Activated naive CD4-positive, alpha-beta T cell treated with anti-CD3 and anti-CD28 coated beads for 36 hours (primary cell): ENCODE measurements around the gene FLACC1. TPM values are rescaled to one million over a fixed set of nuclear protein-coding genes. Genes with fewer than 3 reads are reported as not detected.

Experiments
- CTCF ChIA-PET: fragments of 350-600 bp; sonication (Branson Sonifier 250); formaldehyde crosslinking; loops from one replicate; lab custom pipeline; 2021; ENCODE audit warnings: antibody characterized with exemption; lab: Charles Lee
- DNase-seq: peaks from one replicate; pipeline ENCODE4 v3.0.0-alpha.2; 2020
- H3K27ac Mint-ChIP-seq: one replicate; pipeline ENCODE4 v1.8.0; 2021; ENCODE audit warnings: mild to moderate bottlenecking, mixed read lengths
- H3K27me3 Mint-ChIP-seq: one replicate; pipeline ENCODE4 v1.8.0; 2021; ENCODE audit warnings: low read depth, mixed read lengths
- H3K36me3 Mint-ChIP-seq: one replicate; pipeline ENCODE4 v1.8.0; 2021; ENCODE audit warnings: low read depth, mixed read lengths
- H3K4me1 Mint-ChIP-seq: one replicate; pipeline ENCODE4 v1.8.0; 2021; ENCODE audit warnings: low read depth, mixed read lengths
- H3K4me3 Mint-ChIP-seq: one replicate; pipeline ENCODE4 v1.8.0; 2021; ENCODE audit warnings: mild to moderate bottlenecking, moderate library complexity, mixed read lengths
- H3K9me3 Mint-ChIP-seq: one replicate; pipeline ENCODE4 v1.8.0; 2021; ENCODE audit warnings: mixed read lengths
- intact Hi-C: fragments of 100-400 bp; cut with micrococcal nuclease; formaldehyde crosslinking; loops from one replicate; pipeline ENCODE4 v1.15.1; 2023
- total RNA-seq, 2 experiments: library from RNA; stranded (reverse); gene quantifications; one replicate each; pipeline ENCODE4 v1.2.3, GENCODE V29; 2021

The FLACC1 gene
- total RNA-seq, 2 experiments from 2014 or later = 0.57 to 0.84 TPM

- Mint-ChIP-seq H3K27me3 (no peaks in the 10 kb centered on the region), H3K4me3 (no peak overlapping the region), H3K9me3 (no peaks in the 10 kb centered on the region), H3K4me1 (peaks cover 44% of the 10 kb centered on the region), H3K27ac (peak overlapping the region; percentile 11), H3K36me3 (peaks cover 52% of the 10 kb centered on the region)
- DNase-seq = no peak
- intact Hi-C loops = loop anchor here (1.0 to 2.0 kb wide), 2 partner anchors 9 to 13 kb away; no protein-coding TSS in a partner anchor
- CTCF ChIA-PET = no interaction called here
Observed at GRCh38 chr2:201271917-201272316, 85.2 kb downstream of the FLACC1 start.

GRCh38 chr2:201270293-201271001, 86.7 kb downstream of the FLACC1 start:
- Mint-ChIP-seq H3K4me1 (peaks cover 59% of the 10 kb centered on the region), H3K36me3 (peaks cover 55% of the 10 kb centered on the region), H3K27me3 (no peaks in the 10 kb centered on the region), H3K27ac (no peak overlapping the region), H3K4me3 (no peak overlapping the region), H3K9me3 (no peaks in the 10 kb centered on the region)
- intact Hi-C loops = no loop called here
- no peak for DNase-seq
- CTCF ChIA-PET = interaction anchor here (0.6 to 1.1 kb wide), 3 partner anchors 17 to 995 kb away, joined by 3 to 5 read pairs (median 4); no protein-coding TSS in a partner anchor

GRCh38 chr2:201269764-201270163, 87.4 kb downstream of the FLACC1 start:
- Mint-ChIP-seq H3K27ac (no peak overlapping the region), H3K36me3 (peaks cover 50% of the 10 kb centered on the region)
- CTCF ChIA-PET = interaction anchor here (0.6 to 1.1 kb wide), 2 partner anchors 16 to 94 kb away, joined by 3 to 5 read pairs; no protein-coding TSS in a partner anchor

GRCh38 chr2:201267278-201268030, 89.7 kb downstream of the FLACC1 start:
- H3K4me1 Mint-ChIP-seq = peaks cover 72% of the 10 kb centered on the region
- DNase-seq = no peak
- no peak overlapping the region for H3K27ac Mint-ChIP-seq
- intact Hi-C loops = no loop called here
- no peak overlapping the region for H3K4me3 Mint-ChIP-seq
- no peaks in the 10 kb centered on the region for H3K27me3 Mint-ChIP-seq
- H3K9me3 Mint-ChIP-seq = no peaks in the 10 kb centered on the region
- peaks cover 35% of the 10 kb centered on the region for H3K36me3 Mint-ChIP-seq
- CTCF ChIA-PET = interaction anchor here (0.7 to 1.7 kb wide), 2 partner anchors 35 to 97 kb away, joined by 3 to 7 read pairs; no protein-coding TSS in a partner anchor

More at GRCh38 chr2:201269764-201270163, 87.4 kb downstream of the FLACC1 start:
- Mint-ChIP-seq H3K4me3 (no peak overlapping the region), H3K9me3 (no peaks in the 10 kb centered on the region), H3K4me1 (peaks cover 65% of the 10 kb centered on the region), H3K27me3 (no peaks in the 10 kb centered on the region)
- intact Hi-C loops = no loop called here
- DNase-seq = no peak

- Mint-ChIP-seq H3K27me3 (no peaks in the 10 kb centered on the region), H3K4me3 (no peak overlapping the region), H3K9me3 (no peaks in the 10 kb centered on the region), H3K36me3 (peaks cover 34% of the 10 kb centered on the region), H3K27ac (no peak overlapping the region), H3K4me1 (peaks cover 69% of the 10 kb centered on the region)
- CTCF ChIA-PET = interaction anchor here (1.7 kb wide), 1 partner anchor 34 kb away, joined by 7 read pairs; no protein-coding TSS in a partner anchor
- DNase-seq = no peak
- intact Hi-C loops = no loop called here
Observed at GRCh38 chr2:201266629-201267028, 90.5 kb downstream of the FLACC1 start.

- CTCF ChIA-PET = interaction anchor here (0.8 to 8.5 kb wide), 6 partner anchors 11 to 101 kb away, joined by 3 to 68 read pairs (median 4); no protein-coding TSS in a partner anchor
- Mint-ChIP-seq H3K27ac (no peak overlapping the region), H3K36me3 (peaks cover 33% of the 10 kb centered on the region), H3K4me1 (peaks cover 68% of the 10 kb centered on the region), H3K4me3 (no peak overlapping the region), H3K9me3 (no peaks in the 10 kb centered on the region), H3K27me3 (no peaks in the 10 kb centered on the region)
- DNase-seq = no peak
- intact Hi-C loops = loop anchor here (5.0 kb wide), 3 partner anchors 168 to 1378 kb away; partner anchors contain the start of gene TMEM237
Observed at GRCh38 chr2:201264472-201265173, 92.5 kb downstream of the FLACC1 start.

GRCh38 chr2:201263779-201264178, 93.4 kb downstream of the FLACC1 start:
- H3K36me3 Mint-ChIP-seq = peaks cover 29% of the 10 kb centered on the region

GRCh38 chr2:201262718-201263117, 94.4 kb downstream of the FLACC1 start:
- DNase-seq = peak; percentile 69
- peaks cover 76% of the 10 kb centered on the region for H3K4me1 Mint-ChIP-seq

More at GRCh38 chr2:201263779-201264178, 93.4 kb downstream of the FLACC1 start:
- intact Hi-C loops = loop anchor here (1.0 to 5.0 kb wide), 8 partner anchors 9 to 1379 kb away; partner anchors contain the start of genes ALS2 and TMEM237
- Mint-ChIP-seq H3K27ac (peak overlapping the region; percentile 42), H3K9me3 (no peaks in the 10 kb centered on the region), H3K4me1 (peaks cover 70% of the 10 kb centered on the region), H3K27me3 (no peaks in the 10 kb centered on the region), H3K4me3 (peak overlapping the region; percentile 36)
- CTCF ChIA-PET = interaction anchor here (1.0 to 8.5 kb wide), 3 partner anchors 10 to 31 kb away, joined by 3 to 68 read pairs (median 5); no protein-coding TSS in a partner anchor
- peak; percentile 52 for DNase-seq

GRCh38 chr2:201261906-201262305, 95.2 kb downstream of the FLACC1 start:
- CTCF ChIA-PET = interaction anchor here (0.6 to 8.5 kb wide), 10 partner anchors 8 to 161 kb away, joined by 3 to 68 read pairs (median 6); partner anchors contain the start of gene CASP10
- H3K4me3 Mint-ChIP-seq = peak overlapping the region; percentile 94
- no peaks in the 10 kb centered on the region for H3K9me3 Mint-ChIP-seq
- intact Hi-C loops = loop anchor here (1.0 to 5.0 kb wide), 12 partner anchors 8 to 1380 kb away; partner anchors contain the start of genes ALS2, NOP58, STRADB and TMEM237
- DNase-seq = no peak
- H3K27ac Mint-ChIP-seq = peak overlapping the region; percentile 98
- no peaks in the 10 kb centered on the region for H3K27me3 Mint-ChIP-seq
- peaks cover 19% of the 10 kb centered on the region for H3K36me3 Mint-ChIP-seq
- peaks cover 79% of the 10 kb centered on the region for H3K4me1 Mint-ChIP-seq

More at GRCh38 chr2:201262718-201263117, 94.4 kb downstream of the FLACC1 start:
- Mint-ChIP-seq H3K27ac (peak overlapping the region; percentile 92), H3K4me3 (peak overlapping the region; percentile 60), H3K27me3 (no peaks in the 10 kb centered on the region), H3K36me3 (peaks cover 25% of the 10 kb centered on the region), H3K9me3 (no peaks in the 10 kb centered on the region)
- CTCF ChIA-PET = interaction anchor here (0.9 to 8.5 kb wide), 8 partner anchors 9 to 136 kb away, joined by 3 to 68 read pairs (median 6); partner anchors contain the start of gene CASP10
- intact Hi-C loops = loop anchor here (1.0 to 5.0 kb wide), 13 partner anchors 8 to 1380 kb away; partner anchors contain the start of genes ALS2, STRADB, TMEM237 and TRAK2

GRCh38 chr2:201261471-201261870, 95.7 kb downstream of the FLACC1 start:
- peak; percentile 76 for DNase-seq
- Mint-ChIP-seq H3K27me3 (no peaks in the 10 kb centered on the region), H3K27ac (peak overlapping the region; percentile 98), H3K36me3 (peaks cover 15% of the 10 kb centered on the region), H3K4me3 (peak overlapping the region; percentile 94), H3K9me3 (no peaks in the 10 kb centered on the region), H3K4me1 (peaks cover 79% of the 10 kb centered on the region)
- intact Hi-C loops = loop anchor here (2.0 to 5.0 kb wide), 4 partner anchors 171 to 1381 kb away; partner anchors contain the start of genes NOP58 and TMEM237
- CTCF ChIA-PET = interaction anchor here (0.6 to 8.5 kb wide), 8 partner anchors 10 to 160 kb away, joined by 3 to 68 read pairs (median 8); partner anchors contain the start of gene CASP10

GRCh38 chr2:201260302-201260800, 96.8 kb downstream of the FLACC1 start, which contains the start of gene CASP8:
Gene CASP8, plus strand, starts transcription at chr2:201260536. Its CDS starts 5,951 bp downstream, at chr2:201266487.
- Mint-ChIP-seq H3K36me3 (peaks cover 11% of the 10 kb centered on the region), H3K4me3 (peak within 1 kb of the TSS; percentile 94), H3K9me3 (no peaks in the 10 kb centered on the region), H3K27ac (peak within 1 kb of the TSS; percentile 98), H3K4me1 (peaks cover 75% of the 10 kb centered on the region), H3K27me3 (no peaks in the 10 kb centered on the region)
- intact Hi-C loops = loop anchor here (1.0 to 5.0 kb wide), 6 partner anchors 66 to 1382 kb away; partner anchors contain the start of genes NOP58 and TMEM237
- CTCF ChIA-PET = interaction anchor here (0.5 to 8.5 kb wide), 6 partner anchors 24 to 200 kb away, joined by 3 to 68 read pairs (median 8); partner anchors contain the start of gene CASP10
- peak; percentile 80 for DNase-seq
